Liver (tissue), 9 donors: ENCODE measurements around the gene TMEM254. TPM values are rescaled to one million over a fixed set of nuclear protein-coding genes. Genes with fewer than 3 reads are reported as not detected.
"Not testable (repeated sequence)": the region's sequence is repeated elsewhere in the genome, so short reads cannot be mapped to it uniquely, and the experiment has no call there.

Source experiments
- DNase-seq: peaks from one replicate; pipeline ENCODE4 v3.0.0-alpha.2; 2017; ENCODE audit warnings: low spot score
- H3K27ac ChIP-seq, 2 donors: one replicate each; pipeline ENCODE4 v1.7.0; 2013; ENCODE audit warnings: inconsistent platforms in 2 of 2, low read length in 2 of 2, control low read depth in 1 of 2, low read depth in 1 of 2, mild to moderate bottlenecking in 1 of 2
- H3K27me3 ChIP-seq, 4 donors: one replicate each; pipeline versions ENCODE4 v1.6.1 to v1.7.0; 2013; ENCODE audit warnings: low read length in 3 of 4, inconsistent platforms in 1 of 4, mild to moderate bottlenecking in 1 of 4, moderate library complexity in 1 of 4; ENCODE audit not compliant: control insufficient read depth in 4 of 4, insufficient read depth in 4 of 4
- H3K36me3 ChIP-seq, 4 donors: one replicate each; pipeline versions ENCODE4 v1.6.1 to v1.7.0; 2013; ENCODE audit warnings: low read length in 3 of 4, mild to moderate bottlenecking in 3 of 4, low read depth in 1 of 4, moderate library complexity in 1 of 4; ENCODE audit not compliant: control insufficient read depth in 4 of 4, insufficient read depth in 3 of 4
- H3K4me1 ChIP-seq, 4 donors: one replicate each; pipeline versions ENCODE4 v1.6.1 to v1.7.0; 2013; ENCODE audit warnings: low read length in 3 of 4, mild to moderate bottlenecking in 3 of 4, moderate library complexity in 1 of 4; ENCODE audit not compliant: control insufficient read depth in 4 of 4, insufficient read depth in 4 of 4
- H3K4me3 ChIP-seq, 3 donors: one replicate each; pipeline versions ENCODE4 v1.6.1 to v1.7.0; 2013; ENCODE audit warnings: low read length in 3 of 3, control low read depth in 1 of 3, low read depth in 1 of 3, mild to moderate bottlenecking in 1 of 3
- H3K9ac ChIP-seq, 2 donors: one replicate each; pipeline ENCODE4 v1.7.0; 2013; ENCODE audit warnings: low read length in 2 of 2, mild to moderate bottlenecking in 2 of 2, moderate library complexity in 2 of 2, control low read depth in 1 of 2, low read depth in 1 of 2
- H3K9me3 ChIP-seq, 4 donors: one replicate each; pipeline versions ENCODE4 v1.6.1 to v1.7.0; 2013; ENCODE audit warnings: low read length in 3 of 4; ENCODE audit not compliant: control insufficient read depth in 4 of 4
- ATF3 ChIP-seq: IDR thresholded peaks from 2 replicates; pipeline ENCODE4 v1.6.1; 2016; ENCODE audit warnings: antibody characterized with exemption
- CTCF ChIP-seq: fragments of 150-350 bp; IDR thresholded peaks from 2 replicates; pipeline ENCODE4 v1.5.1; 2017; ENCODE audit warnings: improper control_type of control experiment, low read depth, low read length; ENCODE audit not compliant: missing input control
- FOXA1 ChIP-seq: IDR thresholded peaks from 2 replicates; pipeline ENCODE4 v1.6.1; 2016; ENCODE audit warnings: antibody characterized with exemption
- FOXA2 ChIP-seq: IDR thresholded peaks from 2 replicates; pipeline ENCODE4 v1.6.1; 2016; ENCODE audit warnings: antibody characterized with exemption
- GABPA ChIP-seq, 2 donors: IDR thresholded peaks in 1 of 2; conservative IDR thresholded peaks in 1 of 2; 2 replicates each; pipeline ENCODE4 v1.6.1; 2016; ENCODE audit warnings: antibody characterized with exemption in 2 of 2, mild to moderate bottlenecking in 1 of 2, moderate library complexity in 1 of 2
- HNF4G ChIP-seq: IDR thresholded peaks from 2 replicates; pipeline ENCODE4 v1.6.1; 2016; ENCODE audit warnings: antibody characterized with exemption
- JUND ChIP-seq, 2 donors: IDR thresholded peaks; 2 replicates each; pipeline ENCODE4 v1.6.1; 2016; ENCODE audit warnings: antibody characterized with exemption in 2 of 2
- MAX ChIP-seq: IDR thresholded peaks from 2 replicates; pipeline ENCODE4 v1.6.1; 2016; ENCODE audit warnings: antibody characterized with exemption
- NR2F2 ChIP-seq: IDR thresholded peaks from 2 replicates; pipeline ENCODE4 v1.6.1; 2016; ENCODE audit warnings: antibody characterized with exemption
- REST ChIP-seq: IDR thresholded peaks from 2 replicates; pipeline ENCODE4 v1.6.1; 2016; ENCODE audit warnings: antibody characterized with exemption, mild to moderate bottlenecking
- RXRA ChIP-seq, 2 donors: IDR thresholded peaks; 2 replicates each; pipeline ENCODE4 v1.6.1; 2017 to 2018; ENCODE audit warnings: antibody characterized with exemption in 2 of 2, mild to moderate bottlenecking in 1 of 2
- SP1 ChIP-seq: IDR thresholded peaks from 2 replicates; pipeline ENCODE4 v1.6.1; 2018; ENCODE audit warnings: antibody characterized with exemption, mild to moderate bottlenecking
- TAF1 ChIP-seq: conservative IDR thresholded peaks from 2 replicates; pipeline ENCODE4 v1.6.1; 2016; ENCODE audit warnings: antibody characterized with exemption, mild to moderate bottlenecking
- YY1 ChIP-seq: IDR thresholded peaks from 2 replicates; pipeline ENCODE4 v1.6.1; 2016; ENCODE audit warnings: antibody characterized with exemption, mild to moderate bottlenecking
- WGBS: extraction: QIAGEN DNeasy Blood & Tissue Kit; methylation state at CpG from one replicate; pipeline ENCODE4 v1.1.7; 2013; 5-methylcytosine and 5-hydroxymethylcytosine counted together
- polyA plus RNA-seq, 2 donors: library from polyadenylated mRNA; stranded (reverse) in 1 of 2; unstranded in 1 of 2; fragments of 200-250 nt in 1 of 2; fragments of >200 nt in 1 of 2; fragmentation: Nextera tagmentation in 1 of 2; extraction: Ambion mirVana in 1 of 2; gene quantifications; one replicate each; pipeline versions ENCODE4 v1.2.1 to v1.2.3, GENCODE V29; 2013 to 2015
- total RNA-seq, 2 donors: library from RNA; depleted of rRNA; stranded (reverse); fragments of >200 nt; gene quantifications; one replicate each; pipeline ENCODE4 v1.2.3, GENCODE V29; 2014
- donor health status: healthy.
- donor health status: healthy.
- donor health status: healthy.
- donor health status: healthy.
- donor health status: healthy.

Gene TMEM254
- total and polyA plus RNA-seq, 4 donors, result 10.0 to 33.2 (median 20.7) TPM

GRCh38 chr10:80034766-80035165, 43.7 kb upstream of the TMEM254 start:
- not testable (repeated sequence) for H3K36me3 ChIP-seq, H3K9me3 ChIP-seq, DNase-seq, H3K9ac ChIP-seq, H3K27me3 ChIP-seq, H3K4me3 ChIP-seq, H3K4me1 ChIP-seq, H3K27ac ChIP-seq
- 89% methylated on average over 5 of the region's 5 CpGs for WGBS

GRCh38 chr10:80035430-80035829, 43.0 kb upstream of the TMEM254 start:
- 67% methylated on average over 3 of the region's 3 CpGs for WGBS
- H3K9me3 ChIP-seq, H3K9ac ChIP-seq, H3K36me3 ChIP-seq, H3K27me3 ChIP-seq, H3K27ac ChIP-seq, H3K4me1 ChIP-seq, DNase-seq, H3K4me3 ChIP-seq: not testable (repeated sequence)

GRCh38 chr10:80036921-80037500, 41.5 kb upstream of the TMEM254 start:
- H3K4me1 ChIP-seq, H3K9ac ChIP-seq: not testable (repeated sequence)
- 93% methylated on average over 5 of the region's 5 CpGs for WGBS

GRCh38 chr10:80038226-80038625, 40.2 kb upstream of the TMEM254 start:
- not testable (repeated sequence) for H3K27me3 ChIP-seq, H3K9ac ChIP-seq, H3K9me3 ChIP-seq, H3K4me1 ChIP-seq, H3K36me3 ChIP-seq, H3K27ac ChIP-seq, H3K4me3 ChIP-seq, DNase-seq
- 86% methylated on average over 1 of the region's 7 CpGs for WGBS

More at GRCh38 chr10:80036921-80037500, 41.5 kb upstream of the TMEM254 start:
- not testable (repeated sequence) for H3K27ac ChIP-seq, DNase-seq, H3K4me3 ChIP-seq, H3K36me3 ChIP-seq, H3K27me3 ChIP-seq, H3K9me3 ChIP-seq

- no peak overlapping the region for H3K9ac ChIP-seq
- no peaks in the 10 kb centered on the region for H3K27me3 ChIP-seq
- no peak overlapping the region for H3K4me3 ChIP-seq
- 89% methylated on average over 6 of the region's 6 CpGs for WGBS
- H3K4me1 ChIP-seq, result no peaks in the 10 kb centered on the region
- no peak for DNase-seq
- H3K9me3 ChIP-seq, result no peaks in the 10 kb centered on the region
- H3K36me3 ChIP-seq, result no peaks in the 10 kb centered on the region
- H3K27ac ChIP-seq, result no peak overlapping the region
- TF ChIP-seq RXRA (IDR thresholded peaks at IDR 0.05), result no peak
- no peak for TF ChIP-seq HNF4G
- TF ChIP-seq SP1, result no peak
- no peak for TF ChIP-seq JUND (IDR thresholded peaks at IDR 0.05)
- TF ChIP-seq FOXA1, result no peak
- no peak for TF ChIP-seq GABPA (IDR thresholded peaks at IDR 0.05 in 1 of 2, conservative IDR thresholded peaks at IDR 0.05 in 1 of 2)
- TF ChIP-seq CTCF, result no peak
- no peak for TF ChIP-seq FOXA2
- no peak for TF ChIP-seq ATF3
- no peak for TF ChIP-seq YY1
- no peak for TF ChIP-seq NR2F2
- TF ChIP-seq REST, result no peak
- no peak for TF ChIP-seq TAF1
- TF ChIP-seq MAX, result no peak
These were observed 37.3 kb upstream of the TMEM254 start for GRCh38 chr10:80041162-80041561.
